C4-2B (cell line): ENCODE data around the gene DCLK1.

ENCODE experiments used
- H3K27ac ChIP-seq: fragments of 450-650 bp; 2 replicates; pipeline ENCODE4 v1.5.1; 2017
- ZFX ChIP-seq: fragments of 450-650 bp; IDR thresholded peaks from 2 replicates; pipeline ENCODE4 v1.6.1; 2017
- TF ChIP-seq, protein P1 (sequence below): fragments of 450-650 bp; conservative IDR thresholded peaks from 2 replicates; pipeline ENCODE4 v1.5.1; 2017; ENCODE audit warnings: mild to moderate bottlenecking

Gene DCLK1

GRCh38 chr13:36146511-36147269 lies 15.5 kb upstream of the DCLK1 start:
- H3K27ac ChIP-seq: peak overlapping the region; percentile 27; the same call in 1 of the 2 replicates
- TF ChIP-seq ZFX: no peak
- TF ChIP-seq, protein P1, sequence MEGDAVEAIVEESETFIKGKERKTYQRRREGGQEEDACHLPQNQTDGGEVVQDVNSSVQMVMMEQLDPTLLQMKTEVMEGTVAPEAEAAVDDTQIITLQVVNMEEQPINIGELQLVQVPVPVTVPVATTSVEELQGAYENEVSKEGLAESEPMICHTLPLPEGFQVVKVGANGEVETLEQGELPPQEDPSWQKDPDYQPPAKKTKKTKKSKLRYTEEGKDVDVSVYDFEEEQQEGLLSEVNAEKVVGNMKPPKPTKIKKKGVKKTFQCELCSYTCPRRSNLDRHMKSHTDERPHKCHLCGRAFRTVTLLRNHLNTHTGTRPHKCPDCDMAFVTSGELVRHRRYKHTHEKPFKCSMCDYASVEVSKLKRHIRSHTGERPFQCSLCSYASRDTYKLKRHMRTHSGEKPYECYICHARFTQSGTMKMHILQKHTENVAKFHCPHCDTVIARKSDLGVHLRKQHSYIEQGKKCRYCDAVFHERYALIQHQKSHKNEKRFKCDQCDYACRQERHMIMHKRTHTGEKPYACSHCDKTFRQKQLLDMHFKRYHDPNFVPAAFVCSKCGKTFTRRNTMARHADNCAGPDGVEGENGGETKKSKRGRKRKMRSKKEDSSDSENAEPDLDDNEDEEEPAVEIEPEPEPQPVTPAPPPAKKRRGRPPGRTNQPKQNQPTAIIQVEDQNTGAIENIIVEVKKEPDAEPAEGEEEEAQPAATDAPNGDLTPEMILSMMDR: no peak

DNA sequence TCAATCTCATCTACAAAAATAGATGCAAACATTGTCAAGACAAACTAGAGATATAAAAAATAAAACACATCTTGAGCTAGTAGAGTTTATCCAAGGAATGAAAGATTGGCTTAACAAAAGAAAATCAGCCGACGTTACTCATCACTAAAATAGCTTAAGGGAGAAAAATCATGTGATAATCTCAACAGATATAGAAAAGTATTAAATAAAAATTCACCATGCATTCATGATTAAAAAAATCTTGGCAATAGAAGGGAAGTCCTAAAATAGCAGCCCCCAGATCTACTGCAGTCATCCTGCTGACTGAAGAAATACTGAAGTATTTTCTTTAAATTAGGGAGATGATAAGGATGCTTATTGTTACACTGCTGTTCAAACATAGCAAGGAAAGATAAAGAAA lies 12.6 kb upstream of the DCLK1 start:
- H3K27ac ChIP-seq: no peak overlapping the region
- TF ChIP-seq ZFX: no peak
- TF ChIP-seq, protein P1: no peak

DNA sequence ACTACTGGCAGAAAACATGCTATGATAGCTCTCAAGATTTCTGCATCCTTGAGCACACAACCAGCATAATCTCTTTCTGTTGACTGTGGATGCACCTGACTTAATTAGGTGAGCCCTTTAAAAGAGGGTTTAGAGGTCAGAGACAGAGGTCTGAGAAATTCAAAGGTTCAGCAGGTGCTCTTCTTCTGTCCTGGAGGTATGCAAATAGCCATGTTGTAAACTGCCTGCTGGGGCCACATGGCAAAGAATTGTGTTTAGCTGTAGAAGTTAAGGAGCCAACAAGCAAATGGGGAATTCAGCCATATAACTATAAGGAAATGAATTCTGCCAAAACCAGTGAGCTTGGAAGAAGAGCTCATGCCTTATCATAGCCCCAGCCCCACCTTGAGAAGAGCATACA lies 11.6 kb upstream of the DCLK1 start:
- H3K27ac ChIP-seq: no peak overlapping the region
- TF ChIP-seq ZFX: no peak
- TF ChIP-seq, protein P1: no peak

GRCh38 chr13:36135876-36136275 lies 4.7 kb upstream of the DCLK1 start:
- TF ChIP-seq, protein P1: no peak
- no peak for TF ChIP-seq ZFX
- H3K27ac ChIP-seq: no peak overlapping the region

- TF ChIP-seq, protein P1: no peak
- no peak for TF ChIP-seq ZFX
- H3K27ac ChIP-seq: no peak overlapping the region
These were observed 3.5 kb upstream of the DCLK1 start for GRCh38 chr13:36134632-36135031.

- no peak overlapping the region for H3K27ac ChIP-seq
- no peak for TF ChIP-seq ZFX
- TF ChIP-seq, protein P1: peak; percentile 7; the same call in 1 of the 2 replicates
These were observed 2.9 kb upstream of the DCLK1 start for GRCh38 chr13:36133950-36134626.

DNA sequence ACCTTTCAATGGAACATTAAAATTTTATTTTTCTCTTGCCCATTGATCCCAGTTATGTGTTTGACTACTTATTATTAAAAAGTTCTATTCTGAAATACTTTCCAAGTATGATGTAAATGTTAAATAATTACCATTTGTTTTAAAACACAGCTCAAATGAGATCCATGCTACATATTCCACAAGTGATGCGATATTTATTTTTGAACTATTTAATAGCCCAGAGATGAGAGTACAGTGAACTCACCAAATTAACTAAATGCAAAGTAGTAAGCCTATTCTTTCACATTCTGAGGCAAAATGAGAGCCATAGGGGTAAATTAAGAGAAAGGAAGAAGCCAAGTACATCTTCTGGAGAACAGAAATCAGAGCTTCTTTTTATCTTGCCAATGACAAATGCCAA lies 1.2 kb upstream of the DCLK1 start:
- no peak for TF ChIP-seq ZFX
- TF ChIP-seq, protein P1: no peak
- no peak overlapping the region for H3K27ac ChIP-seq
